ENCODE data around the gene KRT5. TPM values are rescaled to one million over a fixed set of nuclear protein-coding genes. Genes with fewer than 3 reads are reported as not detected.

Gene KRT5
- total RNA-seq = 10 to 100 TPM in 3 of 4 donors, 1 to 10 TPM in 1; 3.6 to 59.0 (median 14.4) TPM

DNA sequence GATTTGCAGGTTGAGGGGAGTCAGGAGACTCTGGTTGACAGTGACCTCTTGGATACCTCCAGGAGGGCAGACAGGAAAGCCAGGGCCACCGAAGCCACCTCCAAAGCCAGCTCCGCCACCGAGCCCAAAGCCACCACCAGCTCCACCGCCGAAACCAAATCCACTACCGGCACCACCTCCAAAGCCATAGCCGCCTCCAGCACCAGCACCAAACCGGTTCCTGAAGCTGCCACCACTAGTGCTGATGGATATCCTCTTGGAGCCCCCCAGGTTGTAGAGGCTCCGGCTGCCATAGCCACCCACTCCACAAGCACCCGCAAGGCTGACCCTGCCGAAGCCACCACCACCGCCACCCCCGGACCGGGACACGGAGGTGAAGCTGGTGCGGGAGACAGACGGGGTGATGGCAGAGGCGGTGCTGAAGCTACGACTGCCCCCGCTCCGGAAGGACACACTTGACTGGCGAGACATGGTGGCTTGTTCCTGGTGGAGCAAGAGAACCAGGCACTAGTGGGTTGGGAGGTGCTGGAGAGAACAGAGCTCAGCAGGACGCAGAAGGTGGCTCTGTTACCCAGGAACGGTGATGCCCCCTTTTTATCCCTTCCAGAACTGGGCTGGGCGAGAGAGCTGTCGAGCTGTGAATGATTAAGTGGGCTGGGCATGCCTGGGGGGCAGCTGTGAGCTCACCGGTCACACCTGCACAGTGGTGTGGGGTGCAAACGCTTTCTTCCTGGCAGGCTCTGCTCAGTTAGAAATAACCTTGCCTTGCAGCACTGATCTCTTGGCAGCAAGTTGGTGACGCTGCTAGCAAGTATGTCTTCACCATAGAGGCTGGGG, at the start of gene KRT5:
KRT5 (minus strand) TSS at position 569 of the 837 bp plus-strand sequence; CDS start at position 471, 98 bp downstream.
- DNase-seq (ENCODE audit: low spot score) = no peak
- peak; percentile 12 for ATAC-seq (ENCODE audit: low FRiP score)
- TF ChIP-seq CTCF (IDR thresholded peaks at IDR 0.05) = no peak

- TF ChIP-seq CTCF (IDR thresholded peaks at IDR 0.05) = no peak
- ATAC-seq (ENCODE audit: low FRiP score) (no peak), DNase-seq (ENCODE audit: low spot score) (no peak)
Observed at GRCh38 chr12:52568111-52568510, 47.9 kb upstream of the KRT5 start.

DNA sequence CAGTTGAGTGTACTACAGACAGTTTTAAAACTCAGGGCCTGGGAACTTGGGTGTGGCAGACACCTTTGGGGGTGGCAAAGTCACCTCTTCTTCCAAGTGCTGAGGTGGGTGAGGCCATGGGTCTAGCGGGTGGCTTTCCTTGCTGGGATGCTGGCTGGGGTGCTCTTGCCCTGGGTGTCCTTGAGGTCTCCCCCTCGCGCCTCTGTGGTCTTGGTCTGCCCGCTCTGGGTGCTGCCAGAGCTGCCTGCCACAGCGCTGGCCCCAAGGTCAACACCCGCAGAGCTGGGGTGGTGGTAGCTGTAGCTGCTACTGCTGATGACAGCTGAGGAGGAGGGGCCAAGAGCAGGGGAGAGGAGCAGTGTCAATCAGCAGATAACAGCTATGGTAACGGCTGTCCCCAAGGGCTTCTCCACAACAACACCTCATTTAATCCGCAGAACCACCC, 46.7 kb upstream of the KRT5 start:
- TF ChIP-seq CTCF (IDR thresholded peaks at IDR 0.05) = no peak

GRCh38 chr12:52564582-52564981, 44.4 kb upstream of the KRT5 start:
- no peak for TF ChIP-seq CTCF (IDR thresholded peaks at IDR 0.05)
- DNase-seq (ENCODE audit: low spot score) = no peak
- no peak for ATAC-seq (ENCODE audit: low FRiP score)

More for the DNA sequence above, 46.7 kb upstream of the KRT5 start:
- DNase-seq (ENCODE audit: low spot score) (no peak), ATAC-seq (ENCODE audit: low FRiP score) (no peak)

DNA sequence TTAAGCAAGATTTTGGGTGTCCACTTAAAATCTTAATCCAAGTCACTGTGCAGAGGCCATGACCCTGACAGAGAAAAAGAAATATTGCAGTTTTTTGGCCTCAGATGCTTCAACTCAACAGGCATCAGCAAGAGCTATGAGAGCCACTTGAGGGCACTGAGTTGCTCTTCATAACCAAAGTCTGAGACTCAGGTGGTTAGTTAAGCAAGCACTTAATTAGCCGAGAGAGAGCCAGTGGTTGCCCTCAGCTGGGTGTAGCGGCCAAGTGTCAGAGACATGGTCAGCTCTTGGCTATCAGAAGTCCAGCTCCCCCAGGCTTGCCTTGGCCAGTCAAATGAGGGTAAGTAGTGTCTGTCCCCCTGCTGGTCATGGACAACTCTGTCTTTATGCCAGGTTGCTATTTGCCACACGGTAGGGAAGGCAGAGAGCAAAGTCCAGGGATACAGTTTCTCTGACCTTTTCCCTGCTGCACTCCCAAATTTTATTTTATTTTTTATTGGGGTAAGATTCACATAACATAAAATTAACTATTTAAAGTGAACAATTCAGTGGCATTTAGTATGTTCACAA, 41.8 kb upstream of the KRT5 start:
- DNase-seq (ENCODE audit: low spot score) = no peak
- no peak for ATAC-seq (ENCODE audit: low FRiP score)
- TF ChIP-seq CTCF (IDR thresholded peaks at IDR 0.05) = no peak

GRCh38 chr12:52559979-52560378, 39.8 kb upstream of the KRT5 start:
- no peak for TF ChIP-seq CTCF (IDR thresholded peaks at IDR 0.05)
- ATAC-seq (ENCODE audit: low FRiP score) (no peak), DNase-seq (ENCODE audit: low spot score) (no peak)

Data from omental fat pad (tissue), 4 donors.